Measurements from ENCODE around the gene PPM1H. TPM values are rescaled to one million over a fixed set of nuclear protein-coding genes. Genes with fewer than 3 reads are reported as not detected.

The PPM1H gene
- total and polyA plus RNA-seq, 2 donors (not counting 1 experiment from before 2014, with no cell fraction given): 0.01 TPM; not detected in 1

DNA sequence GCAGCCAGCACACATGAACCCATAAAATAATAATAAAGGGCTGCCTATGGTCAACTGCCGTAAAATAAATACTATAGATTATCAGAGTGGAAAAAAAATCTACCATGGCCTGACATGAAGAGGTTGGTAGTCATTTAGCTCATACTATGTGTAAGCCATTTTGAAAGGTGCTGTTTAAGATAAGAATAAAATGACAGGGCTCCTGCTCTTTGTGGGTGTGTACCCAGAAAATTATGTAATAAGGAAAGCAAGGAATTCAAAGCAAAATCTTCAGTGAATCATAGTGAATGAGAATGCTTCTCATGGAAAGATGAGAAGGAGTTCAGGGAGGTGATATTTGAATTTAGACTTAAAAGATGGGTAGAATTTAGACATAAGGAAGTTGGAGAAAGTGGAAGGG lies 42.9 kb upstream of the PPM1H start:
- DNase-seq (no peak), ATAC-seq (ENCODE audit: low read depth) (no peak)
- intact Hi-C loops (cut with micrococcal nuclease): no loop called here
- no peak overlapping the region for H3K27ac Mint-ChIP-seq
- Histone ChIP-seq H3K9me3 (ENCODE audit: control extremely low read depth in 1 of 3, control insufficient read depth in 2 of 3, insufficient read depth in 1 of 3, low read length in 2 of 3) (no peaks in the 10 kb centered on the region), H3K4me3 (ENCODE audit: control extremely low read depth in 1 of 5, extremely low read depth in 1 of 5, insufficient read depth in 1 of 5, low read depth in 2 of 5, low read length in 4 of 5) (no peak overlapping the region), H3K27ac (ENCODE audit: low read length in 2 of 2) (no peak overlapping the region), H3K9ac (ENCODE audit: low read length) (no peak overlapping the region), H3K27me3 (replicated peaks in 1 of 4; ENCODE audit: control extremely low read depth in 1 of 4, control insufficient read depth in 3 of 4, insufficient read depth in 4 of 4, low read length in 3 of 4) (peaks cover 0 to 3% (median 0%) of the 10 kb centered on the region in 4 experiments), H3K79me2 (ENCODE audit: control insufficient read depth, insufficient read depth, low read length) (no peaks in the 10 kb centered on the region), H3K4me1 (ENCODE audit: control insufficient read depth in 2 of 2, insufficient read depth in 2 of 2, low read length in 2 of 2) (no peaks in the 10 kb centered on the region), H3K36me3 (replicated peaks in 1 of 2; ENCODE audit: control extremely low read depth in 1 of 2, control insufficient read depth in 1 of 2, extremely low read depth in 1 of 2, insufficient read depth in 2 of 2, low read length in 1 of 2) (no peaks in the 10 kb centered on the region), H4K20me1 (ENCODE audit: control insufficient read depth, insufficient read depth, low read length, poor library complexity, severe bottlenecking) (no peaks in the 10 kb centered on the region), H2AFZ (ENCODE audit: insufficient read depth, low read depth, low read length, poor library complexity, severe bottlenecking) (no peak overlapping the region), H3K4me2 (replicated peaks; ENCODE audit: low read depth, low read length, poor library complexity, severe bottlenecking) (no peak overlapping the region)
- WGBS (ENCODE audit: insufficient coverage): no CpG with 5 or more reads among the region's 1 CpG
- TF ChIP-seq, protein P1, sequence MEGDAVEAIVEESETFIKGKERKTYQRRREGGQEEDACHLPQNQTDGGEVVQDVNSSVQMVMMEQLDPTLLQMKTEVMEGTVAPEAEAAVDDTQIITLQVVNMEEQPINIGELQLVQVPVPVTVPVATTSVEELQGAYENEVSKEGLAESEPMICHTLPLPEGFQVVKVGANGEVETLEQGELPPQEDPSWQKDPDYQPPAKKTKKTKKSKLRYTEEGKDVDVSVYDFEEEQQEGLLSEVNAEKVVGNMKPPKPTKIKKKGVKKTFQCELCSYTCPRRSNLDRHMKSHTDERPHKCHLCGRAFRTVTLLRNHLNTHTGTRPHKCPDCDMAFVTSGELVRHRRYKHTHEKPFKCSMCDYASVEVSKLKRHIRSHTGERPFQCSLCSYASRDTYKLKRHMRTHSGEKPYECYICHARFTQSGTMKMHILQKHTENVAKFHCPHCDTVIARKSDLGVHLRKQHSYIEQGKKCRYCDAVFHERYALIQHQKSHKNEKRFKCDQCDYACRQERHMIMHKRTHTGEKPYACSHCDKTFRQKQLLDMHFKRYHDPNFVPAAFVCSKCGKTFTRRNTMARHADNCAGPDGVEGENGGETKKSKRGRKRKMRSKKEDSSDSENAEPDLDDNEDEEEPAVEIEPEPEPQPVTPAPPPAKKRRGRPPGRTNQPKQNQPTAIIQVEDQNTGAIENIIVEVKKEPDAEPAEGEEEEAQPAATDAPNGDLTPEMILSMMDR (IDR thresholded peaks at IDR 0.05): no peak
- no peak for TF ChIP-seq EZH2 (IDR thresholded peaks at IDR 0.05; ENCODE audit: borderline replicate concordance, insufficient read depth, low read depth, low read length, poor library complexity, severe bottlenecking)
- CTCF ChIA-PET: no interaction called here
- no peaks in the 10 kb centered on the region for H3K27me3 Mint-ChIP-seq
- peaks cover 2% of the 10 kb centered on the region for H3K9me3 Mint-ChIP-seq (ENCODE audit: insufficient read depth)
- POLR2A ChIA-PET: no interaction called here
- H3K4me3 Mint-ChIP-seq: no peak overlapping the region
- H3K4me1 Mint-ChIP-seq: no peaks in the 10 kb centered on the region

DNA sequence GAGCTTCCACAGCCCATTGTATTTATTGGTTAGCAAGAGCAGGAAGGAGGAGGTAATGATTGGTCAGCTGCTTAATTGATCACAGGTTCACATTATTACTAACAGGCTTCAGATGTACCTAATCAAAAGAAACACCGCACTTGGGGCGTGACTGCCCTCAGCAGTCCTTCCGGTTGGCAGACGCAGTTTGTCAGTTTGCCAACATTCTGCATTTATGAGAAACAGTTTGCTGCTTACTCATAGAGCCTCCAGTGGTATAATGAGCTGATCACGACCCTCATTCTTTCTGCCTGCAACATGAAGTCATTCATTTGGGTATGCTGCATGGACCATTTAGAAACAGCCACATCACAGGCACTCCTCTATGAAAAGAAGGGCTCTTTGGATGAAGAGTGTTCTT lies 42.5 kb upstream of the PPM1H start:
- Mint-ChIP-seq H3K27ac (no peak overlapping the region), H3K4me1 (no peaks in the 10 kb centered on the region), H3K4me3 (no peak overlapping the region), H3K9me3 (ENCODE audit: insufficient read depth) (peaks cover 2% of the 10 kb centered on the region), H3K27me3 (no peaks in the 10 kb centered on the region)
- no peaks in the 10 kb centered on the region for H3K4me1 ChIP-seq (ENCODE audit: control insufficient read depth in 2 of 2, insufficient read depth in 2 of 2, low read length in 2 of 2)
- no peak overlapping the region for H3K4me2 ChIP-seq (replicated peaks; ENCODE audit: low read depth, low read length, poor library complexity, severe bottlenecking)
- H3K27me3 ChIP-seq (replicated peaks in 1 of 4; ENCODE audit: control extremely low read depth in 1 of 4, control insufficient read depth in 3 of 4, insufficient read depth in 4 of 4, low read length in 3 of 4): peaks cover 0 to 3% (median 0%) of the 10 kb centered on the region in 4 experiments
- DNase-seq (no peak), ATAC-seq (ENCODE audit: low read depth) (no peak)
- 91% methylated on average over 4 of the region's 5 CpGs for WGBS (ENCODE audit: insufficient coverage)
- no peaks in the 10 kb centered on the region for H3K9me3 ChIP-seq (ENCODE audit: control extremely low read depth in 1 of 3, control insufficient read depth in 2 of 3, insufficient read depth in 1 of 3, low read length in 2 of 3)
- no peak overlapping the region for H2AFZ ChIP-seq (ENCODE audit: insufficient read depth, low read depth, low read length, poor library complexity, severe bottlenecking)
- no peaks in the 10 kb centered on the region for H4K20me1 ChIP-seq (ENCODE audit: control insufficient read depth, insufficient read depth, low read length, poor library complexity, severe bottlenecking)
- no peak overlapping the region for H3K27ac ChIP-seq (ENCODE audit: low read length in 2 of 2)
- H3K36me3 ChIP-seq (replicated peaks in 1 of 2; ENCODE audit: control extremely low read depth in 1 of 2, control insufficient read depth in 1 of 2, extremely low read depth in 1 of 2, insufficient read depth in 2 of 2, low read length in 1 of 2): no peaks in the 10 kb centered on the region
- intact Hi-C loops (cut with micrococcal nuclease): no loop called here
- CTCF ChIA-PET: no interaction called here
- POLR2A ChIA-PET: no interaction called here
- H3K9ac ChIP-seq (ENCODE audit: low read length): no peak overlapping the region
- no peaks in the 10 kb centered on the region for H3K79me2 ChIP-seq (ENCODE audit: control insufficient read depth, insufficient read depth, low read length)
- TF ChIP-seq EZH2 (IDR thresholded peaks at IDR 0.05; ENCODE audit: borderline replicate concordance, insufficient read depth, low read depth, low read length, poor library complexity, severe bottlenecking): no peak
- TF ChIP-seq, protein P1 (IDR thresholded peaks at IDR 0.05): no peak
- H3K4me3 ChIP-seq (ENCODE audit: control extremely low read depth in 1 of 5, extremely low read depth in 1 of 5, insufficient read depth in 1 of 5, low read depth in 2 of 5, low read length in 4 of 5): no peak overlapping the region

Measured in B cell (primary cell).